Measurements from ENCODE around the gene EPHB4. TPM values are rescaled to one million over a fixed set of nuclear protein-coding genes. Genes with fewer than 3 reads are reported as not detected.
"Not testable (repeated sequence)": the region's sequence is repeated elsewhere in the genome, so short reads cannot be mapped to it uniquely, and the experiment has no call there.

The EPHB4 gene
- total RNA-seq, 1 donor from 2014 or later: 22.1 TPM

GRCh38 chr7:100856871-100857282, 29.6 kb upstream of the EPHB4 start:
- ATAC-seq (ENCODE audit: poor library complexity): no peak
- intact Hi-C loops (cut with DNase I): no loop called here
- no peak for DNase-seq

- no peak for ATAC-seq (ENCODE audit: poor library complexity)
- DNase-seq: no peak
- intact Hi-C loops (cut with DNase I): no loop called here
Measured at GRCh38 chr7:100855515-100855914, 28.2 kb upstream of the EPHB4 start.

- ATAC-seq (ENCODE audit: poor library complexity); DNase-seq; intact Hi-C loops (cut with DNase I): not testable (repeated sequence)
Measured at GRCh38 chr7:100854899-100855298, 27.6 kb upstream of the EPHB4 start.

GRCh38 chr7:100854146-100854895, 27.0 kb upstream of the EPHB4 start:
- intact Hi-C loops (cut with DNase I): no loop called here
- DNase-seq (no peak), ATAC-seq (ENCODE audit: poor library complexity) (no peak)

- ATAC-seq (ENCODE audit: poor library complexity) (peak; percentile 99), DNase-seq (peak; percentile 95)
- intact Hi-C loops (cut with DNase I): loop anchor here (2.0 kb wide), 1 partner anchor 53 kb away; no protein-coding TSS in a partner anchor
Measured at GRCh38 chr7:100852048-100852872, 24.9 kb upstream of the EPHB4 start, which contains the start of gene SLC12A9. Gene SLC12A9 (plus strand): TSS chr7:100852713. CDS start chr7:100854198, 1,485 bp downstream.

GRCh38 chr7:100847360-100847759, 20.0 kb upstream of the EPHB4 start:
- intact Hi-C loops (cut with DNase I): no loop called here
- ATAC-seq (ENCODE audit: poor library complexity): no peak
- no peak for DNase-seq

GRCh38 chr7:100840470-100841100, 13.3 kb upstream of the EPHB4 start:
- intact Hi-C loops (cut with DNase I): no loop called here
- ATAC-seq (ENCODE audit: poor library complexity) (no peak), DNase-seq (no peak)

GRCh38 chr7:100839361-100839760, 12.0 kb upstream of the EPHB4 start:
- ATAC-seq (ENCODE audit: poor library complexity) (no peak), DNase-seq (no peak)
- intact Hi-C loops (cut with DNase I): no loop called here

GRCh38 chr7:100837099-100837836, 9.9 kb upstream of the EPHB4 start:
- intact Hi-C loops (cut with DNase I): no loop called here

GRCh38 chr7:100836812-100837098, 9.4 kb upstream of the EPHB4 start:
- no peak for ATAC-seq (ENCODE audit: poor library complexity)
- no peak for DNase-seq
- intact Hi-C loops (cut with DNase I): no loop called here

More at GRCh38 chr7:100837099-100837836, 9.9 kb upstream of the EPHB4 start:
- ATAC-seq (ENCODE audit: poor library complexity) (peak; percentile 99), DNase-seq (peak; percentile 94)

- DNase-seq (peak; percentile 73), ATAC-seq (ENCODE audit: poor library complexity) (peak; percentile 54)
- intact Hi-C loops (cut with DNase I): no loop called here
Measured at GRCh38 chr7:100835903-100836811, 8.8 kb upstream of the EPHB4 start.

- DNase-seq: no peak
- intact Hi-C loops (cut with DNase I): no loop called here
Measured at GRCh38 chr7:100832281-100832633, 4.9 kb upstream of the EPHB4 start.

GRCh38 chr7:100830396-100830795, 3.1 kb upstream of the EPHB4 start:
- DNase-seq: no peak
- no peak for ATAC-seq (ENCODE audit: poor library complexity)
- intact Hi-C loops (cut with DNase I): no loop called here

More at GRCh38 chr7:100832281-100832633, 4.9 kb upstream of the EPHB4 start:
- no peak for ATAC-seq (ENCODE audit: poor library complexity)

- intact Hi-C loops (cut with DNase I): no loop called here
- peak; percentile 78 for DNase-seq
- ATAC-seq (ENCODE audit: poor library complexity): no peak
Measured at GRCh38 chr7:100829150-100829716, 1.9 kb upstream of the EPHB4 start.

- intact Hi-C loops (cut with DNase I): no loop called here
- ATAC-seq (ENCODE audit: poor library complexity): peak; percentile 35
- DNase-seq: peak; percentile 47
Measured at GRCh38 chr7:100826514-100827329, 601 bp downstream of the EPHB4 start.

- intact Hi-C loops (cut with DNase I): no loop called here
- DNase-seq (no peak), ATAC-seq (ENCODE audit: poor library complexity) (no peak)
Measured at GRCh38 chr7:100825751-100826513, 1.4 kb downstream of the EPHB4 start.
